ENCODE measurements around the gene MESP1. TPM values are rescaled to one million over a fixed set of nuclear protein-coding genes. Genes with fewer than 3 reads are reported as not detected.

MESP1 gene
- polyA plus RNA-seq, 3 donors = 0.04 to 1.2 (median 0.06) TPM

GRCh38 chr15:89781891-89782618 lies 31.0 kb upstream of the MESP1 start:
- Histone ChIP-seq H3K4me2 (replicated peaks; ENCODE audit: extremely low read depth, low read length, poor library complexity, severe bottlenecking) (peak overlapping the region; percentile 38), H3K79me2 (ENCODE audit: insufficient read depth, low read length) (no peaks in the 10 kb centered on the region), H3K27me3 (ENCODE audit: control insufficient read depth in 2 of 2, insufficient read depth in 2 of 2, low read length in 2 of 2) (peaks cover 0 to 2% of the 10 kb centered on the region in 2 donors), H3K36me3 (replicated peaks in 1 of 2; ENCODE audit: control insufficient read depth in 1 of 2, insufficient read depth in 2 of 2, low read length in 2 of 2) (peaks cover 24 to 31% of the 10 kb centered on the region in 2 donors), H2AFZ (ENCODE audit: insufficient read depth, low read depth, low read length, poor library complexity, severe bottlenecking) (no peak overlapping the region), H3K9me3 (replicated peaks in 1 of 2; ENCODE audit: control insufficient read depth in 1 of 2, insufficient read depth in 1 of 2, low read length in 2 of 2) (no peaks in the 10 kb centered on the region), H3K4me1 (ENCODE audit: control insufficient read depth in 1 of 2, insufficient read depth in 2 of 2, low read length in 2 of 2) (peaks cover 28 to 43% of the 10 kb centered on the region in 2 donors), H3K9ac (ENCODE audit: insufficient read depth, low read length, poor library complexity, severe bottlenecking) (no peak overlapping the region), H3K27ac (ENCODE audit: low read depth in 1 of 2, low read length in 2 of 2) (peak overlapping the region; percentile 36 to 78), H3K4me3 (replicated peaks in 1 of 3; ENCODE audit: low read depth in 2 of 3, low read length in 3 of 3) (peak overlapping the region in 1 of 3 experiments; percentile 39), H4K20me1 (ENCODE audit: insufficient read depth, low read length) (peaks cover 37% of the 10 kb centered on the region)
- DNase-seq = peak; percentile 79 to 88 (median 81)
- no peak for TF ChIP-seq CTCF (IDR thresholded peaks at IDR 0.05)
- Mint-ChIP-seq H3K9me3 (no peaks in the 10 kb centered on the region), H3K4me3 (peak overlapping the region; percentile 11 to 62), H3K27ac (peak overlapping the region; percentile 84 to 96 (median 94)), H3K36me3 (peaks cover 21 to 31% of the 10 kb centered on the region in 2 donors), H3K27me3 (ENCODE audit: low read depth in 3 of 3) (peaks cover 2 to 7% (median 6%) of the 10 kb centered on the region in 3 donors), H3K4me1 (peaks cover 37% of the 10 kb centered on the region)
- WGBS (ENCODE audit: insufficient coverage) = 58% methylated on average over 9 of the region's 15 CpGs
- intact Hi-C loops (cut with micrococcal nuclease) = loop anchor here in 1 of 2 donors (2.0 to 5.0 kb wide), 2 partner anchors 39 to 65 kb away; no protein-coding TSS in a partner anchor

GRCh38 chr15:89781055-89781454 lies 30.0 kb upstream of the MESP1 start:
- Histone ChIP-seq H3K36me3 (replicated peaks in 1 of 2; ENCODE audit: control insufficient read depth in 1 of 2, insufficient read depth in 2 of 2, low read length in 2 of 2) (peaks cover 21% of the 10 kb centered on the region in 2 donors), H3K4me3 (replicated peaks in 1 of 3; ENCODE audit: low read depth in 2 of 3, low read length in 3 of 3) (peak overlapping the region in 1 of 3 experiments; percentile 39), H3K9me3 (replicated peaks in 1 of 2; ENCODE audit: control insufficient read depth in 1 of 2, insufficient read depth in 1 of 2, low read length in 2 of 2) (no peaks in the 10 kb centered on the region), H3K9ac (ENCODE audit: insufficient read depth, low read length, poor library complexity, severe bottlenecking) (peak overlapping the region; percentile 5), H3K4me1 (ENCODE audit: control insufficient read depth in 1 of 2, insufficient read depth in 2 of 2, low read length in 2 of 2) (peaks cover 34 to 53% of the 10 kb centered on the region in 2 donors), H3K27me3 (ENCODE audit: control insufficient read depth in 2 of 2, insufficient read depth in 2 of 2, low read length in 2 of 2) (peaks cover 0 to 6% of the 10 kb centered on the region in 2 donors), H3K4me2 (replicated peaks; ENCODE audit: extremely low read depth, low read length, poor library complexity, severe bottlenecking) (peak overlapping the region; percentile 38), H3K27ac (ENCODE audit: low read depth in 1 of 2, low read length in 2 of 2) (peak overlapping the region; percentile 36 to 78), H3K79me2 (ENCODE audit: insufficient read depth, low read length) (no peaks in the 10 kb centered on the region), H4K20me1 (ENCODE audit: insufficient read depth, low read length) (peaks cover 28% of the 10 kb centered on the region), H2AFZ (ENCODE audit: insufficient read depth, low read depth, low read length, poor library complexity, severe bottlenecking) (no peak overlapping the region)
- DNase-seq = peak; percentile 86 to 93 (median 90)
- intact Hi-C loops (cut with micrococcal nuclease) = loop anchor here in 1 of 2 donors (2.0 to 5.0 kb wide), 2 partner anchors 40 to 66 kb away; no protein-coding TSS in a partner anchor
- WGBS (ENCODE audit: insufficient coverage) = 40% methylated on average over 4 of the region's 6 CpGs
- H3K27ac Mint-ChIP-seq = peak overlapping the region; percentile 84 to 96 (median 94)
- peak overlapping the region in 1 of 2 donors; percentile 70 for H3K4me3 Mint-ChIP-seq
- no peaks in the 10 kb centered on the region for H3K9me3 Mint-ChIP-seq
- H3K36me3 Mint-ChIP-seq = peaks cover 17 to 23% of the 10 kb centered on the region in 2 donors
- peaks cover 2 to 8% (median 7%) of the 10 kb centered on the region in 3 donors for H3K27me3 Mint-ChIP-seq (ENCODE audit: low read depth in 3 of 3)
- peaks cover 41% of the 10 kb centered on the region for H3K4me1 Mint-ChIP-seq
- TF ChIP-seq CTCF (IDR thresholded peaks at IDR 0.05) = no peak

Measured in CD14-positive monocyte (primary cell).